ENCODE measurements around the gene PCDHB6. TPM values are rescaled to one million over a fixed set of nuclear protein-coding genes. Genes with fewer than 3 reads are reported as not detected.

The PCDHB6 gene
- total RNA-seq, 2 donors from 2014 or later = 0.66 to 2.0 TPM

Other genes with a start within 250 kb of the PCDHB6 start
- gene PCDHAC1, start 223.8 kb upstream of the PCDHB6 start, total RNA-seq = 1 to 10 TPM; 3.2 to 6.1 TPM
- 1 to 10 TPM in 1 of 2 donors, under 1 TPM in 1; 0.49 to 2.4 TPM for gene PCDHAC2, start 183.6 kb upstream of the PCDHB6 start, total RNA-seq
- gene PCDHB1, start 98.7 kb upstream of the PCDHB6 start, total RNA-seq = under 1 TPM in 1 of 2 donors, not detected in 1; 0.04 TPM
- gene PCDHB2, start 55.4 kb upstream of the PCDHB6 start, total RNA-seq = 10 to 100 TPM; 28.4 to 32.1 TPM
- 10 to 100 TPM in 1 of 2 donors, 1 to 10 TPM in 1; 4.3 to 17.7 TPM for gene PCDHB3, start 49.6 kb upstream of the PCDHB6 start, total RNA-seq
- gene PCDHB4, start 28.2 kb upstream of the PCDHB6 start, total RNA-seq = 1 to 10 TPM; 1.7 to 3.3 TPM
- gene PCDHB5, start 14.9 kb upstream of the PCDHB6 start, total RNA-seq = 10 to 100 TPM in 1 of 2 donors, 1 to 10 TPM in 1; 2.4 to 43.5 TPM
- gene PCDHB7, start 22.6 kb downstream of the PCDHB6 start, total RNA-seq = under 1 TPM; 0.42 to 0.75 TPM
- gene PCDHB8, start 27.7 kb downstream of the PCDHB6 start, total RNA-seq = 1 to 10 TPM in 1 of 2 donors, under 1 TPM in 1; 0.71 to 3.6 TPM
- 10 to 100 TPM in 1 of 2 donors, 1 to 10 TPM in 1; 9.7 to 14.8 TPM for gene PCDHB16, start 32.3 kb downstream of the PCDHB6 start, total RNA-seq
- gene PCDHB9, start 37.1 kb downstream of the PCDHB6 start, total RNA-seq = 1 to 10 TPM; 3.2 to 5.1 TPM
- 1 to 10 TPM; 2.9 to 3.5 TPM for gene PCDHB10, start 42.3 kb downstream of the PCDHB6 start, total RNA-seq
- gene PCDHB11, start 49.6 kb downstream of the PCDHB6 start, total RNA-seq = 1 to 10 TPM; 2.6 to 4.7 TPM
- 1 to 10 TPM; 1.6 to 5.0 TPM for gene PCDHB12, start 58.7 kb downstream of the PCDHB6 start, total RNA-seq
- 1 to 10 TPM; 1.8 to 3.3 TPM for gene PCDHB13, start 63.9 kb downstream of the PCDHB6 start, total RNA-seq
- gene PCDHB14, start 73.3 kb downstream of the PCDHB6 start, total RNA-seq = 1 to 10 TPM; 2.6 to 2.8 TPM
- gene PCDHB15, start 95.3 kb downstream of the PCDHB6 start, total RNA-seq = 1 to 10 TPM; 3.7 to 9.8 TPM
- under 1 TPM; 0.55 to 0.68 TPM for gene SLC25A2, start 154.0 kb downstream of the PCDHB6 start, total RNA-seq
- gene TAF7, start 170.7 kb downstream of the PCDHB6 start, total RNA-seq = 10 to 100 TPM; 85.4 to 99.0 TPM
- gene PCDHGA1, start 180.5 kb downstream of the PCDHB6 start, total RNA-seq = 1 to 10 TPM in 1 of 2 donors, under 1 TPM in 1; 0.38 to 2.2 TPM
- 1 to 10 TPM in 1 of 2 donors, under 1 TPM in 1; 0.09 to 2.0 TPM for gene PCDHGA2, start 188.7 kb downstream of the PCDHB6 start, total RNA-seq
- gene PCDHGA3, start 193.8 kb downstream of the PCDHB6 start, total RNA-seq = 1 to 10 TPM in 1 of 2 donors, not detected in 1; 4.3 TPM
- 1 to 10 TPM; 1.4 to 6.6 TPM for gene PCDHGB1, start 200.0 kb downstream of the PCDHB6 start, total RNA-seq
- gene PCDHGA4, start 205.0 kb downstream of the PCDHB6 start, total RNA-seq = 1 to 10 TPM in 1 of 2 donors, under 1 TPM in 1; 0.86 to 5.0 TPM
- 1 to 10 TPM; 1.6 to 5.2 TPM for gene PCDHGB2, start 209.9 kb downstream of the PCDHB6 start, total RNA-seq
- 1 to 10 TPM in 1 of 2 donors, under 1 TPM in 1; 0.51 to 3.0 TPM for gene PCDHGA5, start 214.1 kb downstream of the PCDHB6 start, total RNA-seq
- gene PCDHGB3, start 220.2 kb downstream of the PCDHB6 start, total RNA-seq = 1 to 10 TPM in 1 of 2 donors, under 1 TPM in 1; 0.40 to 4.6 TPM
- 1 to 10 TPM in 1 of 2 donors, under 1 TPM in 1; 0.55 to 3.8 TPM for gene PCDHGA6, start 223.8 kb downstream of the PCDHB6 start, total RNA-seq
- 1 to 10 TPM in 1 of 2 donors, under 1 TPM in 1; 0.40 to 1.9 TPM for gene PCDHGA7, start 232.7 kb downstream of the PCDHB6 start, total RNA-seq
- 10 to 100 TPM; 10.7 to 13.9 TPM for gene PCDHGB4, start 237.6 kb downstream of the PCDHB6 start, total RNA-seq
- gene PCDHGA8, start 242.6 kb downstream of the PCDHB6 start, total RNA-seq = 1 to 10 TPM; 1.1 to 3.0 TPM
- gene PCDHGB5, start 247.9 kb downstream of the PCDHB6 start, total RNA-seq = 10 to 100 TPM in 1 of 2 donors, 1 to 10 TPM in 1; 1.3 to 17.3 TPM

Measured in endodermal cell (in vitro differentiated cells).